HL-60 (cell line): ENCODE results near the gene AGO3.

Experiments
- CTCF ChIP-seq: IDR thresholded peaks from one replicate; pipeline ENCODE4 v1.5.1; 2011; ENCODE audit warnings: low read length, control low read depth, inconsistent platforms; ENCODE audit not compliant: insufficient read depth
- REST ChIP-seq: IDR thresholded peaks from 2 replicates; pipeline ENCODE4 v1.6.1; 2012; ENCODE audit warnings: low read depth; ENCODE audit not compliant: insufficient replicate concordance

DNA sequence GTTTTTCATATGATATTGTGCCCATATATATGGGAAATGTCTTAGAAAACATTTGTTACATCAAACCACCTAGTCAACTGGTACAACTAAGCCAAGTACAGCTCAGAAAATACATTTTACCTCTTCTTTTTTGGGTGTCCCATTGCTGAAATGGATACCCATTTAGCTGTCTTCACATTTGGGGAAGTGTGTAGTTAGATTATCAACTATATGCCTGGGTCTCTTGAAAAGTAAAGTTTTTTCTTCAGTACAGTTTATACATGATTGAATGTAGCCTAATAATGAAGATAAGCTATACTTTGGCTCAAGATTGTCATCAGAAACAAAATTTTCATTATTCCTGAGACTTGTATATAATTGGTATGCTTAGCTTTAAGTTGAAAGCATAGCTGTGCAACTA lies 2.0 kb downstream of the AGO3 start:
- TF ChIP-seq CTCF (no peak), REST (no peak)
